ENCODE results near the gene TPSG1.

The TPSG1 gene

GRCh38 chr16:1177750-1178149 is 47.3 kb downstream of the TPSG1 start:
- no peak overlapping the region for H3K4me3 ChIP-seq (ENCODE audit: low read length)
- TF ChIP-seq CTCF (conservative IDR thresholded peaks at IDR 0.05; ENCODE audit: low read depth, low read length): no peak
- DNase-seq (ENCODE audit: low read depth): no peak

GRCh38 chr16:1177053-1177452 is 48.0 kb downstream of the TPSG1 start:
- H3K4me3 ChIP-seq (ENCODE audit: low read length): no peak overlapping the region
- no peak for DNase-seq (ENCODE audit: low read depth)
- no peak for TF ChIP-seq CTCF (conservative IDR thresholded peaks at IDR 0.05; ENCODE audit: low read depth, low read length)

- no peak for DNase-seq (ENCODE audit: low read depth)
- no peak for TF ChIP-seq CTCF (conservative IDR thresholded peaks at IDR 0.05; ENCODE audit: low read depth, low read length)
- no peak overlapping the region for H3K4me3 ChIP-seq (ENCODE audit: low read length)
These were observed 48.7 kb downstream of the TPSG1 start for GRCh38 chr16:1176280-1176897.

- DNase-seq (ENCODE audit: low read depth): no peak
- no peak for TF ChIP-seq CTCF (conservative IDR thresholded peaks at IDR 0.05; ENCODE audit: low read depth, low read length)
- H3K4me3 ChIP-seq (ENCODE audit: low read length): no peak overlapping the region
These were observed 49.3 kb downstream of the TPSG1 start for GRCh38 chr16:1175566-1176279.

- H3K4me3 ChIP-seq (ENCODE audit: low read length): no peak overlapping the region
- DNase-seq (ENCODE audit: low read depth): no peak
- TF ChIP-seq CTCF (conservative IDR thresholded peaks at IDR 0.05; ENCODE audit: low read depth, low read length): no peak
These were observed 50.4 kb downstream of the TPSG1 start for GRCh38 chr16:1174477-1175357.

- H3K4me3 ChIP-seq (ENCODE audit: low read length): no peak overlapping the region
- DNase-seq (ENCODE audit: low read depth): no peak
- TF ChIP-seq CTCF (conservative IDR thresholded peaks at IDR 0.05; ENCODE audit: low read depth, low read length): no peak
These were observed 51.1 kb downstream of the TPSG1 start for GRCh38 chr16:1173788-1174451.

Data from retinal pigment epithelial cell (primary cell).